Right hindlimb (tissue), 1 donor: Measurements from ENCODE around the gene RASGRF2.
A peak's percentile ranks its signal among the peaks of the same experiment; 100 is the strongest.
"Not testable (repeated sequence)": the region's sequence is repeated elsewhere in the genome, so short reads cannot be mapped to it uniquely, and the experiment has no call there.

Experiments
- DNase-seq: peaks from one replicate; pipeline ENCODE4 v3.0.0-alpha.2; 2018

RASGRF2 gene

GRCh38 chr5:81077105-81077504, 116.9 kb downstream of the RASGRF2 start:
- no peak for DNase-seq

DNA sequence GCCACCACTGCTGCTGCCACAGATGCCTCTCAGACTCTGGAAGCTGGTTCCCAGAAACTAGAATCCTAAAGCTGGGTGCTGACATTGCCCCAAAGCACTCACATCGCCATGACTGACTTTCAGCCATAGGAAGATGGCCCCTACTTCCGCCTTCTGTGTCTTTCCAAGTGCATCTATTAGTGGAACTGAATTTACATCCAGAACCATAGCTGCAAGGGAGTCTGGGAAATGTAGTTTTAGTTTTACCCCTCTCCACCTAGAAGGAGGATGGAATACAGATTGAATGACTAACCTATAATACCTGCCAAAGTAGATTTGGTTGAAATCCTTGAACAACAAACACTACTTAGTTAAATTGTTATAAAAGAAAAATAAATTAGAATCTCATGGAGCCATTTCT, 118.8 kb downstream of the RASGRF2 start:
- no peak for DNase-seq

DNA sequence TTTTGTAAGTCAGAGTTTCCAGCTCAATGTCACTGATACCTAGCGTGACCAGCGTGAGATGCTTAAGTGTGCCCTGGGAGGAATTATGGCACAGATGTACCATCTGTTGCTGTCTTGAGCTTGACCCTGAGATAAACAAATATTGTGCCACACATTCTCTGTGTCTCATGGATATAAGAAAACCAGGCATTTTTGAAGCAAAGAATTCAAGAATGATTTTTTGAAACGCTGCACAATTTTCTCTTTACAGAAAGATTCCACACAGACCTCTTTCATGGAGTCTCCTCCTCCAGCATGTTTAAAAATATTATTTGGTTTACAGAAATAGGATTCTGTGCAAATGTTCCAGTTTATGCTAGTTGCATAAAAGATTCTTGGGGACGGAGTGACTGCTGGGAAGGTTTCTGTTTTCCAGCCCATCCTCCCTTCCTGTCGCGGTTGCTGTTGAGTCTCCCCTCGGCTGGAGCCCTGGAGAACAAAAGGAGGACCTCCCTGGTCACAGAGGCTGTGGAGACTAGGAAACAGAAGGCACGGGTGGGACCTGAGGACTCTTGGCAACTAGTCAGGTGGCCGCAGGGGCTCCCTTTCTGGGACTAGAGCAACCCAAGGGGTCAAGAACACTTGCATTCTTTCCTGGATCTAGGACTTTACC, 120.8 kb downstream of the RASGRF2 start:
- DNase-seq: no peak

DNA sequence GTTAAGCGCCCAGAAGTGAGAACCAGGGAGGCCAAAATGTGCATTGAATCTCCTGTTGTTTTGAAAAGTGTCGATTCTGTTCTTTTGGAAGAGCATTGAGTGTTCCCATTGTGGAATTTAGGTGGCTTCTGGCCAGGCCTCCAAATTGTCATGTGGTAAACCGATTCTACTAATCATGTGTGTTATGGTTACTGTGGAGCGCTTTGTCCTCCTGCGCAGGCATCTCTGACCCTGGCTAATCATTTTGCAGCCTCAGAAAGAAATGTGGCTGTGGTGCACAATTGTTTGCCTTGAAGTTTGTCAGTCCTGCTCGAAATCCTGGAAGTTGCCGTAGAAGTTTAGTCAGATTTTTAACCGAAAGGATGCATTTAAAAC, 121.3 kb downstream of the RASGRF2 start:
- DNase-seq: peak; percentile 54

- DNase-seq: no peak
These were observed 126.7 kb downstream of the RASGRF2 start for GRCh38 chr5:81086881-81087281.

DNA sequence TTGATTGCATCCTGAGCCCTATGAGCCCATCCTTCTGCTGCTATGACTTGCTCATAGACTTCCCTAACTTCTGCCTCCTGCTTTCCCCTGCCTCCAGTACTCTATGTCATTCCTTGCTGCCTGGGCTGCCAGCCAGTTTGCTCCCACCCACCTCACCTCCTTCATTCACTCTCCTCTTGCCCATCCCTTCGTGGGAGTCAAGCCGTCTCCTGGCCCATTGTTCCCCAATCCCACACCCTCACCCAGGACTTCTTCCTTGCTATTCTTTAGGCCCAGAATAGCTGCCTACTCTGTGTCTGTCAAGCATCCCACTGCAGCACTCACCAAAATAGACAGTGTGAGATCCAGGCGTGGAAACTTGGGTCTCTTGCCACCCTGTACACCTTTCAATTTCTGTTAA, 131.0 kb downstream of the RASGRF2 start:
- DNase-seq: no peak

DNA sequence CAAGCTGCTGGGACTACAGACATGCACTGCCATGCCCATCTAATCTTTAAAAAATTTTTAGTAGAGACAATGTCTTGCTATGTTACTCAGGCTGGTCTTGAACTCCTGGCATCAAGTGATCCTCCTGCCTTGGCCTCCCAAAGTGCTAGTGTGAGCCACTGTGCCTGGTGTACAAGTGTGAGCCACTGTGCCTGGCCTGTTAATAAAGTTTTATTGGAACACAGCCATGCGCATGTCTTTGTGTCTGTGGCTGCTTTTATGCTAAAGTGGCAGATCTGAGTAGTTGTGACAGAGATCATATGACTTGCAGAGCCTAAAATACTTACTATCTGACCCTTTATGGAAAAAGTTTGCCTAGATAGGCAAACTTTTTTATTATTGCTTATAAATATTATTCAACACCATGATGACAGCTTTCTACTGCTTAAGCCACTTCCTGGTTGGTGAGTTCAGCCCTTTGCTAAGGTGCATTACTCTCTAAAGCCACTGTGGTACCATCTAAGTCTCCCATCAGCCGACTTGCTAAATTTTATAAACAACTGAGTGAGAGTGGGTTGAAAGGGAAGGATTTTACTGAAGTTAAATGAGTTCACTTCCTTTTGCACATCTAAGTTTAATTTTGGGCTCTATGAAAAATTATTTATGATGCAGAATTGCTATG, 133.5 kb downstream of the RASGRF2 start:
- DNase-seq: no peak

- no peak for DNase-seq
These were observed 135.7 kb downstream of the RASGRF2 start for GRCh38 chr5:81095835-81096234.

- DNase-seq: no peak
These were observed 137.6 kb downstream of the RASGRF2 start for GRCh38 chr5:81097713-81098112.

DNA sequence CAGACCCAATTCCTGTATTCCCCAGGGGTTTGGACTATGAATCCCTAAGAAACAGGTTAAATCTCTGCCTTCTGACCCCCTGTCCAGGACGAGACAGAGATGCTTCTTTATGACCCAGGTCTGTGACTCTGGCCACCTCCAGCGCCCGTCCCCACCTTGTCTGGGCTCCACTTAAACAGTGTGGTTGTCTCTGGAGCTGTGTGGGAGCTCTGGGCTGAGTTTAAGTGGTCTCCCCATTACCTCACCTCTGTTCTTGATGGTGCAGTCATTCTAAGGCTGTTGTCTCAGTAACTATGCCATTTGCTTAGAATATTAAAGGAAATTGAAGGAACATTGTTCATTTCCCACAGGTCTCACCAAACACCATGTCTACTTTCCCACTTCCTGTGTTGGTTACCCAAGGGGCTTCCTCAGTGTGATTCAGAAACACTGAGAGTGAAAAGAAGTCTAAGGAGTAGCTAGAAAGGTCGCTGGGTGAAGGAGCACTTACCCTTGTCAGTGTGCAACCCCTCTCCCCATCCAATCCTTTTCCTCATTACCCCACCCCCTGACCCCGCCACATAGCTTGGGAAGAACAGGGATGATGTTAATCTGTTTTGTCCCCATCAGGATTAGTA, 145.2 kb downstream of the RASGRF2 start:
- no peak for DNase-seq

GRCh38 chr5:81115261-81115660, 155.1 kb downstream of the RASGRF2 start:
- DNase-seq: no peak

DNA sequence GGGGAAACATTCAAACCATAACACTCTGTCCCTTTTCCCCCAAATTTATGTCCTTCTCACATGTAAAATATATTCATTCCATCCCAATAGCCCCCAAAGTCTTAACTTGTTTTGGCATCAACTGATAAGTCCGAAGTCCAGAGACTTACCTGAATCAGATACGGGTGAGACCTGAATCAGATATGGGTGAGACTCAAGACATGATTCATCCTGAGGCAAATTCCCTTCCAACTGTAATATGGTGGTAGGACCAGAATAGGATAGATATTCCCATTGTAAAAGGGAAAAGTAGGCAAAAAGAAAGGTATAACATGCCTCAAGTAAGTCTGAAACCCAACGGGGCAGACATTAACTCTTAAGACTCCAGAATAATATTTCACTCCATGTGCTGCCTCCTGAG, 157.4 kb downstream of the RASGRF2 start:
- no peak for DNase-seq

DNA sequence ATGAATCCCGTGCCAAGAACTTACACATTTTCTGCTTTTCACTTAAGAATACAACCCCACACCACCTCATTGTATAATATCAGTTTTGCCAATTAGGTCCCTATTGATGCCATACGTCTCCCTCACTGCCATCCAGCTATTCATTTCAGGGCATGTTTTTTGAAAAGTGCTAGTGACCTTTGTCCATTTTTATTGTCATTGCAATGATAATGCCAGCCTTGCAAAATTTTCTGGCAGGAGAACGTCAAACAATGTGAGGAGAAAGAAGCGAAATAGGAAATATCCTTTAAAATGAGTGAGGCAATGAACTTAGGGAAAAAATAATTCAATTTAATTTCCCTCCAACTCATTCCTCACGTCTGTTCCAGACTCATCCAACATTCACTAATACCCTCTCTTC, 161.1 kb downstream of the RASGRF2 start:
- DNase-seq: no peak

- DNase-seq: no peak
These were observed 161.9 kb downstream of the RASGRF2 start for GRCh38 chr5:81121836-81122630.

- DNase-seq: not testable (repeated sequence)
These were observed 164.5 kb downstream of the RASGRF2 start for GRCh38 chr5:81124689-81125088.

DNA sequence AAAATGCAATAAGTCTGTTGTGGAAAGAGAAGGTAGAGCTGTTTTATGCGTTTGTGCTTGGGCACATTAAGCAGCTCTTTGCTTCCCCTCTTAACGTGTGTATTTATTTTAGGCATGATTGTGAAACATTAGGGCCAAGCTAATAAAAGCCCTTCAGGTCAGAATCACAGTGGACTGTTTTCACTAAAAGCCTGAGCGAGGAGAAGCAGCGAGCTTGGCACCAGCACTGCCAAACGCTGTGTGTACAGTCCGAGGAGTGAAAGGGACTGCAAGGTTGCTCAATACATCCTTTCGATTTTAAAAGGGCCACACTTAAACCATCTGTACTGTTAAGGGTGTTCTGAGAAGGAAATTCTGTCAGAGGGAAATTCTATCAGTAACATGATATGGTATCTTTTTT, 165.8 kb downstream of the RASGRF2 start:
- DNase-seq: no peak

DNA sequence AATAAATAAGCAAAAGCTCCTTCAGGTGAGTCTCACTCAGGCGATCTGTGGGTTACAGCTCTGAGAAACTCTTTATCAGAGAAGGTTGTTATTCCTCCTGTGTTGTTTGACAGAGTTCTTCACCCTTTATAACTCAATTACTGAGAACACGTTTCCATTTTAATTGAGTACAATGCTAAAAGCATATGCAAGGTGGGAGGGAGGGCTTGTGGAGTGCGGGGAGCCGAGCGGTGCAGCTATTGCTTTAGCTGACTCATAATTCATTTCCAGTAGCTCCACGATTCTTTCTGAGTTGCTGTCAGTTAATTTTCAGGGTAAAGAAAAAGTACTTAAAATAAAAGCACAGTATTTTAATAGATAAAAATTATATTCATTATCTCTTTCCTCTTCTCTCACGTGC, 168.3 kb downstream of the RASGRF2 start:
- DNase-seq: no peak

DNA sequence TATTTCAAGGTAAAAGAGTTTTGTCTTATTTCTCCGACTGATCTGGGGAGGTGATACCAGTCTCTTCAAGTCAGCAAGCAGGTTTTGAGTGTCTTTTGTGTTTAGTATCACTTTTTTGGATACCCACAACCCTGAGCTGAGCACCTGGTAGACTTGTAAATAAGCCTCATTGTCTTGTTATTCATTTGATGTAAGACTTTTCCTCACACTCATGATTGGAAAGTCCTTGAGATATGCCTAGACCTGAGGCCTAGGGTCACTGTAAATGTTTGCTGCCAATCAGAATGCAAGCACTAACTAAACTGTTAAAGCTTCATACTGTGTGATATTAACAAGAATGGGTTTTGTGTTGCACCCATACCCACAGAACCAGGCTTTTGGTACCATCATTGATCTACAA, 172.2 kb downstream of the RASGRF2 start:
- DNase-seq: no peak

GRCh38 chr5:81134066-81134465, 173.9 kb downstream of the RASGRF2 start:
- no peak for DNase-seq

GRCh38 chr5:81134566-81134965, 174.4 kb downstream of the RASGRF2 start:
- DNase-seq: no peak

DNA sequence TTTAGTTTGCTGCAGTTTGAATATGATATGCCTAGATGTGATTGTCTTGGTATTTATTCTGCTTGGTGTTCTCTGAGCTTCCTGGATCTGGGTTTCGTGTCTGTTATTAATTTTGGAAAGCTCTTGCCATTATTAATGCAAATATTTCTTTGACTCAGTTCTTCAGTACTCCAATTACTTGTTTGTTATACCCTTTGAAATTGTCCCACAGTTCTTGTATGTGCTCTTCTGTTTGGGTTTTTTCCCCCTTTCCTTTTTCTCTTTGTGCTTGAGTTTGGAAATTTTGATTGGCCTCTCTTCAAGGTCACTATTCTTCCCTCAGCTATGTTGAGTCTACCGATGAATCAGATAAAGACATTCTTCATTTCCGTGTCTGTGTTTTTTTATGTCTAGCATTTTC, 176.4 kb downstream of the RASGRF2 start:
- DNase-seq: no peak

DNA sequence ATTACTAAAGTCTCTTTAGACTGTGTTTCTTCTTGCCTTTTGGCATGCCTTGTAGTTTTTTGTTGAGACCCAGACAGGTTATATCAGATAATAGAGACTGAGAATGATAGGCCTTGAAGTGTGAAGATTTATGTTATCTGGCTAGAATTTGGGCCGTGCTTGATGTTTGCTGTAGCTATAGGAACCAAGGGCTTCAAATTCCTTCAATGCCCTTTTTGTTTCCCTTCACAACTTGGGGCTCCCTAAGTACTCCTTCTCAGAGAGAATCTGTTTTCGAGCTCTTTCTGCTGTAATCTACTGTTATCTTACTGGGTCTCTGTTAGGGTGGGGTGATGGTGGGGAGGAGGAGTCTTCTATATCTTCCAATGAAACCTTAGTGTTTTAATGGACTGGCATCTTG, 177.7 kb downstream of the RASGRF2 start:
- DNase-seq: no peak

DNA sequence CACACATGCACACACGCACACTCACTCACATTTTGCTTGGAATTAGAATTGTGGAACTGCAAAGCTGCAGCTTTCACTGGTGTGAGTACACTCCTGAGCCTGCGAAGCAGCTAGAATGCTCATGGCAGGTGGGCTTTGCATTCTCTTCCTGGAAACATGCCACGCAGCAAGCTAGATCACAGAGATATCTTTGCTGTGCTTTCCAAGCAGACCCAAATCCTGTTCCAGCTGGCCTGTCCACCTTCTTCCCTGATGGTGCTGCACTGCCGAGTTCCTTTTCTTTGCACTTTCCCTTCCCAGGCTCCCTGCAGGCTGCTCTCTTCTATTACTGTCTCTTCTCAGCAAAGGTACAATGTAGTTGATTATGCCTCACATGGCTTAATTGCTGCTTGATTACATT, 180.3 kb downstream of the RASGRF2 start:
- DNase-seq: peak; percentile 87

DNA sequence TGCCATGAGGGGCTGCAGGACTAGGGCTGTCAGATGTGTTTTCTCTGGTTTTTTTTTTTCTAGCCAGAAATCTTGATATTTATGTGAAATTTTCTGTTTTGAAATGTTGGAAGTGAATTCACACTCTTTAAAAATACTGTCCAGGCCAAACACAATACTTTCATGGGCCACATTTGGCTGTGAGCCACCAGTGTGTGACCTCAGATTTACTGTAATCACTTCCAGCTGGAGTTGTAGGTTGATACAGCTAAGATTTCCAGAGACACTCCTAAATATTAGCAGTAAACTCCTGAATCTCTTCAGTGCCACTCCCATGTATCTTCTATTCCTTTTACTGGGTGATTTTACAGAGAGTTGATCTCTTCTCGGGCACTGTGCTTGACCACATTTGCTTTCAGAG, 180.8 kb downstream of the RASGRF2 start:
- peak; percentile 85 for DNase-seq
